CD1c-positive myeloid dendritic cell (primary cell): ENCODE results near the gene BID.
"Not testable (repeated sequence)": the region's sequence is repeated elsewhere in the genome, so short reads cannot be mapped to it uniquely, and the experiment has no call there.

Experiments used
- DNase-seq: peaks from one replicate; pipeline ENCODE4 v3.0.0-alpha.2; 2016; ENCODE audit errors: extremely low spot score

Gene BID

GRCh38 chr22:17703811-17704210 lies 70.5 kb downstream of the BID start:
- no peak for DNase-seq

GRCh38 chr22:17700778-17701177 lies 73.5 kb downstream of the BID start:
- no peak for DNase-seq

- peak; percentile 76 for DNase-seq
Measured at GRCh38 chr22:17699696-17700340, 74.5 kb downstream of the BID start.

DNA sequence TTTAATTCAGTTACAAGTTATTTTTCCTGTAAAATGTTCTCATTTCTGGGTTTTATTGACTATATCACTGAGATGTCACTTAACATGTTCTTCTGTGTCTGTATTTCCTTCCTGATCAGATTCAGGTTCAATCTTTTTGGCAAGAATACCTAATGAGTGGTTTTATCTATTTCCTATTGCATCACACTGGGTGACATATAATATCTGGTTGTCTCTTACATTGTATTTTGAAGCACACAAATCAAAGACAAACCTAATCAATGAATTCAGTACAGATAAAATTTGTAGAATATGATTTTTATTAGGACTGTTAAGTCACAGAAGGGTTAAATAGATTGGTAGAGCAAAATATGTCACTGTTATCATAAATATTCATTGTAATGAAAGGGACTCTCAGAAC lies 75.3 kb downstream of the BID start:
- DNase-seq = no peak

GRCh38 chr22:17698276-17698675 lies 76.0 kb downstream of the BID start:
- DNase-seq = not testable (repeated sequence)

GRCh38 chr22:17697196-17697595 lies 77.1 kb downstream of the BID start:
- not testable (repeated sequence) for DNase-seq

- DNase-seq = no peak
Measured at GRCh38 chr22:17695986-17696385, 78.3 kb downstream of the BID start.

DNA sequence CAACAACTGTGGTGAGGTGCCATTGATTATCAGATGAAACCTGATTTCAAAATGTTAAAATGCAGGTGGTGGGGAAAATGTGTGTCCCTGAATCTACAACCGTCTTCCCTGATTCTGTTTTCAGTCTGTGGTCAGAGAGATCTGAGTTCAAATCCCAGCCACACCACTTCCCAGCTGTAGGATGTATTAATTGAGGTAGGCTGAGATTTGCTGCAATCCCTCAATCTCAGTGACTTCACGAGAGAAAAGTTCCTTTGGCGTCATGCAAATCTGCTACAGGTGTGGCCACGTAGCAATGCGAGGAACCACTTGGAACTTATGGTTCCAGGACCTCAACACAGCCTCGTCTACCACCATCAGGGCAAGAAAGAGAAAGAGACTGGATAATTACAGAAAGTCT lies 79.5 kb downstream of the BID start:
- no peak for DNase-seq

- DNase-seq = no peak
Measured at GRCh38 chr22:17694193-17694592, 80.1 kb downstream of the BID start.

GRCh38 chr22:17692841-17693240 lies 81.4 kb downstream of the BID start:
- DNase-seq = no peak

DNA sequence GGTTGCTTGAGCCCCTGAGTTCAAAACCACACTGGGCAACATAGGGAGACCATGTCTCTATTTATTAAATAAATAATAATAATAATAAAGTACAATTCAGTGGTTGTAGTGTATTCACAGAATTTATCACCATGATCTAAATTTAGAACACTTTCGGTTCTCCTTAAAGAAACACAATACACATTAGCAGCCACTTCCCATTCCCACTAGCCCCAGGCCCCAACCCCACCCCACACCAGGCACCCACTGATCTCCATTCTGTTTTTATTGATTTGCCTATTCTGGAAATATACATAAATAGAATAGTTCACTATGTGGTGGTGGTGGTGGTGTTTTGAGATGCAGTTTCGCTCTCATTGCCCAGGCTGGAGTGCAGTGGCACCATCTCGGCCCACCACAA lies 90.0 kb downstream of the BID start:
- peak; percentile 53 for DNase-seq
